CD4-positive, alpha-beta T cell treated with Interleukin-6 for 4 hours (primary cell): ENCODE results near the gene CTDSPL.

Source experiments
- DNase-seq: peaks from one replicate; pipeline ENCODE4 v3.0.0-alpha.2; 2020; ENCODE audit warnings: mixed read lengths

CTDSPL gene

DNA sequence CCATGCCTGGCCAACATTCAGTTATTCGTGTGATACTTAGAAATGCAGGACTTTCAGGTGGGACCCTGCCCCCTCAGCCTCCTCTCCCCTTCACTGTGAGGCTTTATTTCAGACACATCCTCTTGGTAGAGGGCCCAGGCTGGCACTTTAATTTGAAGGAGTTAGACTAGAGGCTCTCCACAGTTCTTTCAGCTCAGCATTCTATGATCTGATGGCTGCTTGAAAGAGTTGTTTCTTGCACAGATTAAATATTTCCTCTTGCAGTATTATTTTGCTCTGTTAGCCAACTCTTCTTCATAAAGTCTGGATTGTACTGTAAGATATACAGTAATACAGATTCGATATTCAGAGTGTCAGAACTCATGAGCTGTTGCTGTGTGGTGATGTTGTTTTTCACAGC lies 35.1 kb downstream of the CTDSPL start:
- DNase-seq = no peak

DNA sequence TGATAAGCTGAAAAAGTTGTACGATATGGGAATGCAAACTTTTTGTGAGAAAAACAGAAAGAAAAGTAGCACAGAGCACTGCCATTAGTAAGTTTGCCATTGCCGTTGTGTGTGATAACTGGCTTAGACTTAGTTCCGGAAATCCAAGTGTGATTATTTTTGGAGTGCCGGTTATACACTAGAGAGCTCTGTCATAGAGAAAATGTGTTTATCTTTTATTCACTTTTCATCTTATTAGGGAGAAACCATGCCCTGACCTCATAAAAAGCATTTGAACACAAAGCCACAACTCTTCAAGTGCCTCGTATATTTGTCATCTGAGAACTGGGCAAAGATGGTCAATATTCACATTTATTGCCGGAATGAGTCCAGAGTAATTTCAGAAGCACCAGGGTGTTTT lies 36.1 kb downstream of the CTDSPL start:
- DNase-seq = no peak

- no peak for DNase-seq
Observed at GRCh38 chr3:37898424-37898823, 36.7 kb downstream of the CTDSPL start.

DNA sequence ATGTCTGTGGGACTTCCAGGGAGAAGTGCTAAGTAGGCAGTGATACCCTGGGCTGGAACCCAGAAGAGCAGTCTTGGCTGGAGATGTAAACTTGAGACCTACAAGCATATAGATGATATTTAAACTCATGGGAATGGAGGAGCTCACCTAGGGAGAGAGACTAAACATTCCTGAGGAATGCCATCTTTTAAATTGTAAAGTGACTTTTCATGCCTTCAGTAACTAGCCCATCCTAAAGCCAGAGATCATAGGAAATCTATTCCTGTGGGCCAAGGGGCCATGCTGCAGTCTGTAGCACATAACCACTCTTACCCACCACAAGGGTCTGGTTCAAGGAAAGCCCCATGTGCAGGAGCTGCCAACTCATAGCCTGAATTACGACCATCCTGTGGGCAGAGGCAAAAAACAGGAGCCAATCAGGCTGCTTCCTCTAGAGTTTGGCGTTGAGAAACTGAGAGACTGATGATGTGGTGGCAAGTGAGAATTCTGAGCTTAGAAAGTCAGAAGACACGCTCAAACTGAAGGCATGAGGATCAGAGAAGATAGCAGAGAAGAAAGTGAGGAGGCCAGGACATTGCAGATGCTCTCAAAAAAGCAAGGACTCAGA lies 37.5 kb downstream of the CTDSPL start:
- no peak for DNase-seq

GRCh38 chr3:37899711-37900306 lies 38.1 kb downstream of the CTDSPL start:
- DNase-seq = no peak

- DNase-seq = no peak
Observed at GRCh38 chr3:37901721-37902120, 40.0 kb downstream of the CTDSPL start.

DNA sequence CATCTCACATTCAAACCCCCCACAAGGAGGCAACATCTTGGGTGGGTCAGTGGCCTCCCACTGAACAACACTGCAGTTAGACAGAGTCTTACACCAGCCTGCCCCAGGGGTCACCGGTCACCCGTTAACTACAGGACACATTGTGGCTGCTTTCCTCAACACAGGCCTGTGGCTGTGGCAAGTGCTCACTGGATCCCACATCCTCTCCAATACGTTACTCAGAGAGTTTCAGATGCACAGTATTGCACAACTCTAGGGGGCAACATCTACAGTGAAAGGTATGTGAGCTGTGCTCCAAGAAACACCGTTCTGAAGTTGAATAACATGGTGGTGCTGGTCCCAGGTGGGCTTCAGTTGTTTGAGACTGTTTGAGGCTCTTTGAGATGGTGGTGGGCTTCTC lies 41.0 kb downstream of the CTDSPL start:
- no peak for DNase-seq

DNA sequence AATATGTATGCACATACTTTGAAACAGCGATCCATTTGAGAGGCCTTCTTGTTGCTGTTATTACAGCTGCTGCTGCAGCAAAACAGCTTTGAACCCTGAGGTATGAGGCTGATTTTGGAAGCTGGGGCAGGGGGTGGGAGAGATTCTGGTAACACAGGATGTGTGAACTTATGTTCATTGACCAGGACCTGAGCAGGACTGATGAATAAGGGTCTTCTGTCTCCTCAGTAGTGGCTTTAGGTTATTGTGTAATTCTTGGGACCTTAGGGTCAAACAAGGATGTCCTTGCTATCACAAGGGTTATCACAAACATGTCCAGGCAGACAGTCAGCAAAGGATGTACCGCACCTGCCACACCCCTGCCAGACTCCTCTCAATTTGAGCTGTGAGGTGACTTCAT lies 41.6 kb downstream of the CTDSPL start:
- DNase-seq = no peak

DNA sequence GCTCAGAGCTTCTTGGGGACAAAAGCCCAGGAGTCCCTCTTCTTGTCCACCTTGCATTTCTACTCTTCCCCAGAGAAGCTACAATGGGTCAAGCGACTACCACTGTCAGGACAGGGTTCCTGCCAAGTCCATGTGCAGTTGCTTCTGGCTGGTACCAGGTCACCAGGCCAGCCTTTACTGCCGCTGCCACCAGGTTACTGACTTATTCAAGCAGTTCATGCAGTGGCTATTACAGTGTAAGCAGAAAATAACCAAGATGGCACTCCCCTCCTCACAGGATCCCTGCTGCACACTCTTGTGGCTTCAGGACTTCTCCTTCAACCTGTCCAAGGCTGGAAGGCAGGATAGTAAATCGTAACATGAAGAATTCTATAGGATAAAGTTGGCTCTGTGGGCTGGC lies 42.1 kb downstream of the CTDSPL start:
- no peak for DNase-seq

DNA sequence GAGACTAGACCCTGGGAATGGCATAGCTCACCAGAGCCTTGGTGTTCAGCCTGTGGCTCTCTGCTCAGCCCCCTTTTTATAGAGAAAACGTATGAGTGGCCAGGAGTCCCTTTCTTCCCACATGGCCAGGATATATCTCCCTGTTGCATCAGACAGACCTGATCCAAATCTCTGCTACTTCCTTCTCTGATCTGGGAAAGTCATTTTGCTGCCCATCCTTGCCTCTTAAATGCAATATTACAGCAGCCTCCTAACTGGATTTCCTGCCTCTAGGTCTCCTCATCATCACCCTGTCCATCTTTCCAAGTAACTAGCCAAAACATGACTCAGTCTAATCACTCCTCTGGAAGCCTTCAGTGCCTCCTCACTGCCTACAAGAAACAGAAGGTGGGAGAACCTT lies 42.9 kb downstream of the CTDSPL start:
- no peak for DNase-seq

GRCh38 chr3:37905346-37905745 lies 43.7 kb downstream of the CTDSPL start:
- no peak for DNase-seq

GRCh38 chr3:37905987-37906674 lies 44.5 kb downstream of the CTDSPL start:
- DNase-seq = no peak

- no peak for DNase-seq
Observed at GRCh38 chr3:37906734-37907282, 45.1 kb downstream of the CTDSPL start.

- no peak for DNase-seq
Observed at GRCh38 chr3:37907371-37907770, 45.7 kb downstream of the CTDSPL start.

DNA sequence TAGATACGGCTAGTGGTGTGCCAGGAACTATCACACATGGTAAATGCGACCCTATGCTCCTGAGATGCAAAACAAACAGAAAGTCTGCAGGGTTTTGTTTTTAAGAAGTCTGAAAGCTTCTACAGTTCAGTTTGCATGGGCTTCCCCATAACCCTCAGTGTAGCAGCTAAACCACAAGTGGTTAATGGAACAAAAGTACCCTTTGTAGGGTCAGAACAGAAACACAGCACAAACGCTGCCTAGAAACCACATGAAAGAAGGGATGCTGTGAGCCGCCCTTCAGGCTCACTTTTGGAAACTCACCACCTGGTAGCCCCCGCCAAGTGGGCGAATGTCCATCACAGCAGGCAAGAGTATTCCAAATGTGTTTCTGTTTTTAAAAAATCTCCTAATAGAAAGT lies 46.2 kb downstream of the CTDSPL start:
- DNase-seq = no peak

DNA sequence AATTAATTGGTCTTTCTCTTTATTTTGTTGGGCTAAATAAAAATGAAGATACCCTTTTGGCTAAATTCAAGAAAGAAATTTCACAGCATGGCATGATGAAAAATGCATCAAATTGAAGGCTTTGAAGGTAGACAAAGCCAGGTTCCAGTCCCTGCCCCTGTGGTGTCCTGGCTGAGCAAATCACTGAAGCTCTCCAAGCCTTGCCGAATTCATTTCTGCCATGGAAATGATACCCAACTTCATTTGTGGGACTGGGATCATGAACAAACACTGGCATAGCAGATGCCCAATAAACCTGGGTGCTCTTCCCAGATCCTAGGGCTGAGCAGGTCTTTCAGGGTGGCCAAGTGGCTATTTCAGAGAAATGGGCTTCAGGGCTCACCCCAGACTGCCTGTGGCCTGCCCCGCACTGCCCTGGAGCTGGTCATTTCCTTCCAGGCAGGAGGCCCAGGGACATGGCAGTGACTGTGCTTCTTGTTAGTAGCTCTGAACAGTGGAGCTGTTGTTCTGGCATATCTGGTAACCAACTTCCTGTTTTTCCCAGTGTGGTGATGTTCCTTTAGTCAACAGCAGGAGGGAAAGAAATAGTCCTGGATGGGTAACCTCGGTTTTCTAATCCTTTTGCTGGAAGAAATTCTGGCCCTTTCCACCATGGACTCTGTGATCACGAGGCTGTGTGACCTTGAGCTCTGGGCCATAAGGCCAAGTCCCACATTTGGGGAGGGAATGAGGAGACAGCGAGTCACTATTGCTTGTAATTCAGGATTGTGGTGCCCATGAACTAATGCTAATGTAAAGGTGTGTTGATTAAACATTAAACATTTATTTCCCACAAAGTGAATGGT lies 47.6 kb downstream of the CTDSPL start:
- DNase-seq = no peak

DNA sequence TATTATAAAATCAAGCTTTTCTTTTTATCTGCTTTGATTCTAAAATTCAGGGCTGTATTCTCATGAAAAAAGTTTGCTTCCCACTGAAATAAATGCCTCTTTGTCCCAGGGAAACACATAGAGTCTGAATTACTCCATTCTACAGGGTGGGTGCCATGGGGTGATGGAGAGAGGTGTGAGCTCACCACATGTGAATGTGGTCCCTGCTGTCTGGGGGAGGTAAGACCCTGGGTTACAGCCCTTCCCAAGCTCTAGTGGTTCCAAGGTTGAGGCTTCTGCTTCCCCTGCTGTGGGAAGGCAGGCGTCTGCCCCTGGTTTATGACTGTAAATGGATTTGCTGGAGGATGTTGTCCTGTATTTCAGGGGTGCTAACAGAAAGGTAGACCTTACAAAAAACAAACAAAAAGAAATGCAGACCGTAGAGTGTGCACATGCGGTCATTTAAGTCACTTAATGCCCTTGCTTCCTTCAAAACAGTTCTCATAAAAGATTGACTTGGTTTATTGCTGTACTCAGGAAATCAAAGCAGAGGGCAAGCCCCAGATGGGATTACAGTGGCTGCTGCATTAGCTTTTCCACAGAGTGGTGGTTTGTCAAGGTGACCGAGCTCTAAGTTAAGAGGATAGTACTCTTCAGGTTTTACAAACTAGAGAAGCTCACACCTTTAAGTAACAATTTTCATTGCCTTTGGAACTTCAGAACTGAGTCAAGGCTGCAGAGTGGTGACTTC lies 49.2 kb downstream of the CTDSPL start:
- no peak for DNase-seq

- DNase-seq = no peak
Observed at GRCh38 chr3:37912052-37912733, 50.5 kb downstream of the CTDSPL start.

DNA sequence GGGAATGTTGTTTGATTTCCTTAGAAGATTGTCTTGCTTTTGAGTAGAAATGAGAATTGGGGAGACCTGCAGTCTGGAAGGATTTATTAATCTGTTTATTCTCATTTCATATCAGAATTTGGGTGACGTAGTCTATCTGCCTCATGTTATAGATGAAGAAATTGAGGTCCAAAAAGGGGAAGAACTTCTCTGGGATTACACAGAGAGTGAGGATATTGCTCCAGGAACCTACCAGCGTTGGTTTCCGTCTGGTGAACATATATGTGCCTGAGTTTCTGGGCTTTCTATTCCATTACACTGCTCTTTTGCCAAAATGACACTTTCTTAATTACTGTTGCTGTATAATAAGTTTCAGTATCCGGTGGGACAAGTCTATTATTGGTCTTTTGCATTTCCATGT lies 51.8 kb downstream of the CTDSPL start:
- DNase-seq = no peak

GRCh38 chr3:37916685-37917084 lies 55.0 kb downstream of the CTDSPL start:
- no peak for DNase-seq

GRCh38 chr3:37918627-37919026 lies 56.9 kb downstream of the CTDSPL start:
- DNase-seq = no peak

DNA sequence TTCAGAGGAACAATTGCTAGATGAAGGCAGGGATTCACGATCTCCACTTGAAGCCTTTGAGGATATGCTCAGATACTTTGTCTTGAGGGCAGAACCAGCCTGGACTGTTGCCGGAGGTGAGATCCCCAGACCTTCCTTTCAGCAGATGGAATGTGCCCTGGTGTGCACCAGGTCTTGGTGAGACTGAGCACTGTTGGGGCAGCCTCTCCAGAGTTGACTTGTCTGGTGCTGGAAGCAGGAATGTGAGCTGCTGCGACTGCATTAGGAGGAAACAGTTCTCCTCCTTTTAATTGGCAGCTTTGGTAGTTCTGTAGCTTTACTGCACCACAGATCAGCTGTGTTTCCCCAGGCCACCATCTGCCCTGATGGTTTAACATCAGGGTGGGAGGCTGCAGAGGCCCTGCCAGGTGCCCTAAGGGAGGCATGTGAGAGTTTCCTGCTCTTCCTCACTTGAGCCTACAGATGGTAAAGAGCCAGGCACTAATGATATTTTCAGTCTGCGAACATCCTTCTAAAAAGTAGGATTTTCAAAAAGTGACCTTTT lies 58.5 kb downstream of the CTDSPL start:
- DNase-seq = no peak
